Muscle layer of colon (tissue), 2 donors: ENCODE results near the gene ARNT2.

Experiments used
- H3K27ac ChIP-seq: one replicate; pipeline ENCODE4 v1.7.0; 2013; ENCODE audit warnings: low read depth, mild to moderate bottlenecking, low read length, moderate library complexity
- H3K27me3 ChIP-seq, 2 donors: one replicate each; pipeline ENCODE4 v1.7.0; 2013; ENCODE audit warnings: low read length in 2 of 2, mild to moderate bottlenecking in 2 of 2; ENCODE audit not compliant: insufficient read depth in 2 of 2, control insufficient read depth in 1 of 2
- H3K36me3 ChIP-seq: one replicate; pipeline ENCODE4 v1.7.0; 2013; ENCODE audit warnings: mild to moderate bottlenecking, low read length; ENCODE audit not compliant: insufficient read depth
- H3K4me1 ChIP-seq: one replicate; pipeline ENCODE4 v1.7.0; 2013; ENCODE audit warnings: mild to moderate bottlenecking, low read length; ENCODE audit not compliant: insufficient read depth
- H3K4me3 ChIP-seq, 2 donors: one replicate each; pipeline ENCODE4 v1.7.0; 2013; ENCODE audit warnings: low read length in 2 of 2, low read depth in 1 of 2, mild to moderate bottlenecking in 1 of 2, moderate library complexity in 1 of 2
- H3K9ac ChIP-seq: one replicate; pipeline ENCODE4 v1.7.0; 2013; ENCODE audit warnings: low read length
- H3K9me3 ChIP-seq: one replicate; pipeline ENCODE4 v1.7.0; 2013; ENCODE audit warnings: mild to moderate bottlenecking, low read length
- donor health status: abdominal sarcoma.
- donor health status: Adenocarcinoma of cecum.

The ARNT2 gene

DNA sequence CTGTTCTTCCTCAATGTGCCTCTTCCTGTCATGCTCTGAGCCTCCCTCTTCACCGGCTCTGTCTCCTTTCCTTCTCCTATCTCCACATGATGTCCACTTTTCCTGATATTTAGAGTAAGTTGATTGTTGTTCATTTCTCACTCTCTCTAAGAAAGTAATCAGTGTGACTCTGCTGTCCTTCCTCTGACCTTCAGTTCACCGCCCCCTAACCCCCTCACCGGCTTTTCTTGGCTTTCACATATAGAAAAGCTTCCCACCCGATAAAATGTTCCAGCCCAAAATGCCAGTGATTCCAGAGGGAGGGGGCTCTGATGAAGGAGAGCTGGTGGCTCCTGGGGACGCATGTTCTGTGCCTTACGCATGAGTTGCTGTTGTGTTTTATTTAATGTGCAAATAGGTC lies 170.4 kb downstream of the ARNT2 start:
- no peak overlapping the region for H3K9ac ChIP-seq
- H3K36me3 ChIP-seq: no peaks in the 10 kb centered on the region
- no peak overlapping the region for H3K4me3 ChIP-seq
- H3K9me3 ChIP-seq: no peaks in the 10 kb centered on the region
- no peak overlapping the region for H3K27ac ChIP-seq
- no peaks in the 10 kb centered on the region for H3K27me3 ChIP-seq
- no peaks in the 10 kb centered on the region for H3K4me1 ChIP-seq

DNA sequence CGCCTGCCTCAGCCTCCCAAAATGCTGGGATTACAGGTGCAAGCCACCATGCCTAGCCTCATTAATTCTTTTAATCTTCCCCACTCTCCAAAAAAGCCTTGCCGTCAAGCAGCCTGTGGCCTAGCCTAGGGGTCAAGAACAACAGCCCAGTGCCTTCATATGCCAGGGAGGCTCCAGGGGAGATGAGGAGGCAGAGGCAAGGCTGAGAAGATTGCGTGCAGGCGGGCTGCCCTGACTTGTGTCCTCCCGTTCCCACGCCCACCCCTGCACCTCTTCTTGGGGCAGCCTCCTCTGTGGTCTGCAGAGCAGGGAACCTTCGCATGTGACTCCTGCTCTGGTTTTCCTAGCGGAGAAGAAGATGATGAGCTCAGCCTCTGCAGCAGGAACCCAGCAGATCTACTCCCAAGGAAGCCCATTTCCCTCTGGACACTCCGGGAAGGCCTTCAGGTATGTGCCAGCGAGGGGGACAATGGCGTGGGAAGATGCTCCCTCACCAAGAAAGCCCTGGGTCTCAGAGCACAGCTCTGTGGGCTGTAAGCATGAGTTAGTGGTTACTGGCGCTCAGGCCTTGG lies 172.4 kb downstream of the ARNT2 start:
- H3K9me3 ChIP-seq: no peaks in the 10 kb centered on the region
- H3K27ac ChIP-seq: no peak overlapping the region
- no peak overlapping the region for H3K4me3 ChIP-seq
- no peaks in the 10 kb centered on the region for H3K4me1 ChIP-seq
- H3K27me3 ChIP-seq: no peaks in the 10 kb centered on the region
- H3K36me3 ChIP-seq: no peaks in the 10 kb centered on the region
- no peak overlapping the region for H3K9ac ChIP-seq

DNA sequence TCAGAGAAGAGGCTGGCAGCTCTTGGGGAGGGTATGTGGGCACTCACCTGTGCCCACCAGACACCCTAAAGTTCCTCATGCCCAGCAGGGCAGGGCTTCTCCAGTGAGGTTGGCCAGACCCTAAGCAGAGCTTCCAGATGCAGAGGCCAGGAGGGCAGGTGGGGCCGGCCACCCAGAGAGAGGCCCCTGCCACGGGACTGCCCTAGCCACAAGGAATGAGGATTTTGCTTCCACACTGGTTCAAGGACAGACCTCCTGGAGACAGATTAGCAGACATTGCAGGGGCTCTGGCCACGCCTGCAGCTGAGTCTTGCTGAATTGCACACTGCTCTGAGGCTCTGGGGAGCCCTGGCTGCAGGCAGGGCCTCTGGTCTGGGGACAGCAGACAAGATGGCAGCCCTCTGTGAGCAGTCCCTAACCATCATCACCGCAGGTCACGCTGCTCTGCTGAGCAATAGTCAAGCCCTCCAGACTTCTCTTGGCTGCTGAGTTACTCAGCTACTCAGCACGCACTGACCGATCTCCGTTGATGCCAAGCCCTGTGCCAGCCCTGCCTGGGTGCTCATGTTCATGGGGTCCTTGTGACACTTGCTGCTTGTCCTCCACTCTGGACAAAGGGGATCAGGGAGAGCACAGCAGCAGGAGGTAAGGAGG lies 173.5 kb downstream of the ARNT2 start:
- H3K27ac ChIP-seq: no peak overlapping the region
- H3K4me3 ChIP-seq: no peak overlapping the region
- no peaks in the 10 kb centered on the region for H3K36me3 ChIP-seq
- H3K9me3 ChIP-seq: no peaks in the 10 kb centered on the region
- no peaks in the 10 kb centered on the region for H3K27me3 ChIP-seq
- no peak overlapping the region for H3K9ac ChIP-seq
- no peaks in the 10 kb centered on the region for H3K4me1 ChIP-seq

DNA sequence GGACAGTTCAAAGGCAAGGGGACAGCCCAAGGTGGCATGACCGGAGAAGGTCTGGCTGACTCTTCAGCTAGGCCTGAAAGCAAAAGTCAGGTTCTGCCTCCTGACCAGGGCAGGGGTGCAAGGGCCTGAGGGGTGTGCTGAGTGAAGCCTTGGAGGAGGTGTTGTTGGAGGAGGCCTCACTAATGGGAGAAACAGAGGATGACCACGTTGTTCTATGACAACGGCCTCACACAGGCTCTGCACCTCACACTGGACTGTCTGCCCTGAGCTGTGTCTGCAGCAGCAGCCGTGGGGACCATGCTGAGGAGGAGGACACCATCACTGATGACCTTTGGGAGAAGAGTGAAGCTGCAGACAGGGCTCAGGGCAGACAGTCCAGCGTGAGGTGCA lies 174.0 kb downstream of the ARNT2 start:
- no peaks in the 10 kb centered on the region for H3K27me3 ChIP-seq
- H3K36me3 ChIP-seq: no peaks in the 10 kb centered on the region
- no peak overlapping the region for H3K4me3 ChIP-seq
- H3K27ac ChIP-seq: no peak overlapping the region
- no peaks in the 10 kb centered on the region for H3K4me1 ChIP-seq
- H3K9me3 ChIP-seq: no peaks in the 10 kb centered on the region
- no peak overlapping the region for H3K9ac ChIP-seq

- Histone ChIP-seq H3K9ac (no peak overlapping the region), H3K9me3 (no peaks in the 10 kb centered on the region), H3K4me3 (no peak overlapping the region), H3K27me3 (no peaks in the 10 kb centered on the region), H3K4me1 (no peaks in the 10 kb centered on the region), H3K36me3 (no peaks in the 10 kb centered on the region), H3K27ac (no peak overlapping the region)
These were observed 174.7 kb downstream of the ARNT2 start for GRCh38 chr15:80578871-80579270.

- Histone ChIP-seq H3K9ac (no peak overlapping the region), H3K36me3 (no peaks in the 10 kb centered on the region), H3K27me3 (no peaks in the 10 kb centered on the region), H3K27ac (no peak overlapping the region), H3K9me3 (no peaks in the 10 kb centered on the region), H3K4me1 (no peaks in the 10 kb centered on the region), H3K4me3 (no peak overlapping the region)
These were observed 175.4 kb downstream of the ARNT2 start for GRCh38 chr15:80579611-80580010.

DNA sequence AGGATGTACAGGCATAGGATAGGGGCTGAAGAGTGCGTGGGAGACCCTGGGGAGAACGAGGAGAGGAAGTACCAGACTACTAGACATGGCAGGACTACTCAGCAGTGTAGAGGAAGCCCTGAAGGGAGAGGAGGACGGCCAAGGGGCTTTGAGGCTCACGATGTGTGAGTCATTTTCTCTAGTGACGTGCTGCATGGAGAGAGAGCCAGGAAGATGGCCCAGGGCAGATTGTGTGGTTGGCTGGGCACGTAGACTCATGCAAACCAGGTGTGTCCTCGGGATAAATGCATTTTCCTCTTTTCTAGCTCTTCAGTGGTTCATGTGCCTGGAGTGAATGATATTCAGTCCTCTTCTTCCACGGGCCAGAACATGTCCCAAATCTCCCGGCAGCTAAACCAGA lies 175.9 kb downstream of the ARNT2 start:
- Histone ChIP-seq H3K27ac (no peak overlapping the region), H3K9ac (no peak overlapping the region), H3K36me3 (no peaks in the 10 kb centered on the region), H3K27me3 (no peaks in the 10 kb centered on the region), H3K4me3 (no peak overlapping the region), H3K9me3 (no peaks in the 10 kb centered on the region), H3K4me1 (no peaks in the 10 kb centered on the region)

GRCh38 chr15:80580536-80581260 lies 176.5 kb downstream of the ARNT2 start:
- no peaks in the 10 kb centered on the region for H3K27me3 ChIP-seq
- no peaks in the 10 kb centered on the region for H3K36me3 ChIP-seq
- no peak overlapping the region for H3K27ac ChIP-seq
- H3K9ac ChIP-seq: no peak overlapping the region
- H3K9me3 ChIP-seq: no peaks in the 10 kb centered on the region
- no peaks in the 10 kb centered on the region for H3K4me1 ChIP-seq
- H3K4me3 ChIP-seq: no peak overlapping the region

GRCh38 chr15:80581976-80582375 lies 177.8 kb downstream of the ARNT2 start:
- Histone ChIP-seq H3K27ac (no peak overlapping the region), H3K27me3 (no peaks in the 10 kb centered on the region), H3K4me1 (no peaks in the 10 kb centered on the region), H3K9me3 (no peaks in the 10 kb centered on the region), H3K9ac (no peak overlapping the region), H3K4me3 (no peak overlapping the region), H3K36me3 (no peaks in the 10 kb centered on the region)

GRCh38 chr15:80582816-80583423 lies 178.7 kb downstream of the ARNT2 start:
- H3K9me3 ChIP-seq: no peaks in the 10 kb centered on the region
- no peaks in the 10 kb centered on the region for H3K36me3 ChIP-seq
- no peak overlapping the region for H3K4me3 ChIP-seq
- no peak overlapping the region for H3K9ac ChIP-seq
- no peaks in the 10 kb centered on the region for H3K27me3 ChIP-seq
- no peaks in the 10 kb centered on the region for H3K4me1 ChIP-seq
- H3K27ac ChIP-seq: no peak overlapping the region

DNA sequence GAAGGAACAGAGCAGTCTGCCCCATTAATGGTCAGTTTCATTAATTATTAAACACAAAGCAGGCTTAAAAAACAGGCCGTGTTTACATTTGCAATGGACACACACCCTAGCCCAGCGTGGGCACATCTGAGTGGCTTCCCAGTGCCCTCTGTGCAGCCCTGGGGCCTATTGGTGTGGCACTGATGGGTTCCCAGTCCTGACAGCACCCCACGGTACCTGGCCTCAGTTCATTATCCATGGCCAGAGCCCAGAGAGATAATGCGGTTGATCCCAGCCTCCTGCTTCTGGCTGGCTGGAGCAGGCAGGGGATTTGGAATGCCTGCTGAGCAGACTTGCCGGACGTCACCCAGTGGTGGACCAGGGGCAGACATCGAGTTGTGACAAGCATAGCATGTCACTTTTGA lies 180.4 kb downstream of the ARNT2 start:
- Histone ChIP-seq H3K9ac (no peak overlapping the region), H3K9me3 (no peaks in the 10 kb centered on the region)

More for the DNA sequence above, 180.4 kb downstream of the ARNT2 start:
- Histone ChIP-seq H3K27me3 (no peaks in the 10 kb centered on the region), H3K4me1 (no peaks in the 10 kb centered on the region), H3K27ac (no peak overlapping the region), H3K4me3 (no peak overlapping the region), H3K36me3 (no peaks in the 10 kb centered on the region)
